ENCODE measurements around the gene TXNDC5. TPM values are rescaled to one million over a fixed set of nuclear protein-coding genes. Genes with fewer than 3 reads are reported as not detected.

The TXNDC5 gene
- total and polyA plus RNA-seq, 2 donors (not counting 3 experiments of a cell fraction or from before 2014, with no cell fraction given): 1,665 to 2,629 TPM

DNA sequence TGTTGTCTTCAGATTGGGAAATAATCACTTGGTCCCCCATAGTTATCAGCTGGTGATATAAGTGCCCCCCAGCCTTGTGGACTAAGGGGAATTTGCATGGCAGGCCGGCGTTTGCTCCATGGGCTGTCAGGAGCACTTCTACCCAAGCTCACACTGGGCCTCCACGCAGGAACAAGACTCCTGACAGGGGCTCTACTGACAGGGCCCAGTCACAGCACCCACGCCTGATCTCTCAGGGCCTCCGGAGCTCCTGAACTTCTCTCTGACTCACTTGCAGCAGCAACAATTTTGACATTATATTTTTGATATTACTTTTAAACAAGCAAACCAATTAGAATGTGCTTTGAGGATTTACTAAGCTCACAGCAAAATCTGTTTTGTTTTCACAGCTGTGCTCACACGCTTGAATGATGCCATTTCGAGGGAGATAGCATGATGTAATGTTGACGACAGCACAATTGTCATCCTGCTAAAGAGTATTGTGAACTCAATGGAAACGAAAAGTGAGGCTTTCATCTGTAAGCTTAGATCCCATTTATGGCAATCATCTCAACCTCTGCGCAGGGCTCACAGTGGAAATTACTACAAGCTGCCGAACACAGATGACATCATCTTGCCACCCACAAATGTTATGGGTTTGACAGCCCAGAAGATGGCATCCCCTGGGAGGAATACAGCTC, 28.7 kb upstream of the TXNDC5 start:
- FAIRE-seq (no peak), DNase-seq (ENCODE audit: low read depth, low spot score) (peak; percentile 14)
- no peak overlapping the region for H3K9ac ChIP-seq (replicated peaks; ENCODE audit: extremely low read depth, insufficient read depth, low read length)
- H3K36me3 ChIP-seq (ENCODE audit: control insufficient read depth in 2 of 2, extremely low read depth in 1 of 2, insufficient read depth in 2 of 2, low read length in 2 of 2): no peaks in the 10 kb centered on the region
- no peaks in the 10 kb centered on the region for H3K27me3 ChIP-seq (ENCODE audit: control insufficient read depth in 2 of 2, insufficient read depth in 2 of 2, low read length in 2 of 2)
- no peak overlapping the region for H3K27ac ChIP-seq (ENCODE audit: insufficient read depth, low read depth, low read length)
- peaks cover 5% of the 10 kb centered on the region for H3K4me1 ChIP-seq (ENCODE audit: control insufficient read depth, extremely low read depth, insufficient read depth, low read length)
- no peak for TF ChIP-seq GATA2 (IDR thresholded peaks at IDR 0.05; ENCODE audit: insufficient read depth, insufficient read length, low read depth, low read length)
- no peak for TF ChIP-seq POLR2A (IDR thresholded peaks at IDR 0.05; ENCODE audit: low read depth, low read length)
- TF ChIP-seq CTCF (IDR thresholded peaks at IDR 0.05; ENCODE audit: extremely low read depth in 1 of 2, insufficient read depth in 1 of 2, low read depth in 1 of 2, low read length in 2 of 2): no peak
- TF ChIP-seq EZH2 (IDR thresholded peaks at IDR 0.05; ENCODE audit: borderline replicate concordance, low read depth, low read length, severe bottlenecking): no peak
- no peak for TF ChIP-seq POLR2AphosphoS5 (IDR thresholded peaks at IDR 0.05; ENCODE audit: insufficient read depth, low read depth, low read length)
- peak; percentile 5 for TF ChIP-seq JUN (IDR thresholded peaks at IDR 0.05; ENCODE audit: borderline replicate concordance, insufficient read depth, insufficient read length, low read depth)
- no TSS peak for BruUV-seq (replicated peaks)
- ChIA-PET POLR2A (no interaction called here), CTCF (interaction anchor here (0.7 to 2.5 kb wide), 7 partner anchors 10 to 53 kb away, joined by 3 to 9 read pairs (median 3); partner anchors contain the start of gene TXNDC5)
- H3K79me2 ChIP-seq (ENCODE audit: control insufficient read depth, insufficient read depth, low read length): no peaks in the 10 kb centered on the region
- no peaks in the 10 kb centered on the region for H3K9me3 ChIP-seq (replicated peaks; ENCODE audit: control insufficient read depth, insufficient read depth, low read length)
- H3K9me1 ChIP-seq (replicated peaks; ENCODE audit: control insufficient read depth, extremely low read depth, insufficient read depth, low read length): no peaks in the 10 kb centered on the region
- intact Hi-C loops (cut with micrococcal nuclease) (no loop called here), dilution Hi-C loops (cut with MboI; ENCODE audit: extremely low pct_ligation_motif_present, low sequenced_read_pairs) (no loop called here)
- no peak overlapping the region for H3K4me2 ChIP-seq (ENCODE audit: insufficient read depth, low read length)
- no peaks in the 10 kb centered on the region for H4K20me1 ChIP-seq (replicated peaks; ENCODE audit: control insufficient read depth, extremely low read depth, insufficient read depth, low read length)
- peak overlapping the region; percentile 16 for H2AFZ ChIP-seq (ENCODE audit: low read depth, low read length)
- no peak overlapping the region for H3K4me3 ChIP-seq (replicated peaks in 1 of 3; ENCODE audit: insufficient read depth in 1 of 3, low read depth in 1 of 3, low read length in 3 of 3)

Measured in endothelial cell of umbilical vein (primary cell).